Hematopoietic multipotent progenitor cell treated with erythropoietin and hydrocortisone succinate and interleukin-3 and kit ligand, for 4 days (in vitro differentiated cells): ENCODE measurements around the gene CNTNAP5.

Experiments
- DNase-seq: peaks from one replicate; pipeline ENCODE4 v3.0.0-alpha.2; 2015

CNTNAP5 gene

GRCh38 chr2:124647663-124648062 is 622.6 kb downstream of the CNTNAP5 start:
- no peak for DNase-seq

GRCh38 chr2:124649001-124649400 is 623.9 kb downstream of the CNTNAP5 start:
- DNase-seq, result no peak

GRCh38 chr2:124652099-124652498 is 627.0 kb downstream of the CNTNAP5 start:
- DNase-seq, result no peak

GRCh38 chr2:124658373-124658772 is 633.3 kb downstream of the CNTNAP5 start:
- no peak for DNase-seq

- DNase-seq, result no peak
These were observed 636.5 kb downstream of the CNTNAP5 start for GRCh38 chr2:124661558-124661957.

- DNase-seq, result no peak
These were observed 638.0 kb downstream of the CNTNAP5 start for GRCh38 chr2:124662946-124663644.

GRCh38 chr2:124663645-124663997 is 638.5 kb downstream of the CNTNAP5 start:
- DNase-seq, result no peak

- no peak for DNase-seq
These were observed 639.3 kb downstream of the CNTNAP5 start for GRCh38 chr2:124664363-124664762.

GRCh38 chr2:124666976-124667375 is 641.9 kb downstream of the CNTNAP5 start:
- DNase-seq, result no peak

- DNase-seq, result no peak
These were observed 643.1 kb downstream of the CNTNAP5 start for GRCh38 chr2:124668161-124668560.

- no peak for DNase-seq
These were observed 645.1 kb downstream of the CNTNAP5 start for GRCh38 chr2:124670187-124670586.

- DNase-seq, result no peak
These were observed 653.0 kb downstream of the CNTNAP5 start for GRCh38 chr2:124678043-124678442.

GRCh38 chr2:124683536-124684428 is 658.7 kb downstream of the CNTNAP5 start:
- no peak for DNase-seq

GRCh38 chr2:124689348-124689747 is 664.3 kb downstream of the CNTNAP5 start:
- DNase-seq, result no peak

- DNase-seq, result no peak
These were observed 667.1 kb downstream of the CNTNAP5 start for GRCh38 chr2:124692216-124692615.

GRCh38 chr2:124692707-124693106 is 667.6 kb downstream of the CNTNAP5 start:
- DNase-seq, result no peak

GRCh38 chr2:124693156-124693555 is 668.1 kb downstream of the CNTNAP5 start:
- no peak for DNase-seq

GRCh38 chr2:124698979-124699565 is 674.0 kb downstream of the CNTNAP5 start:
- no peak for DNase-seq

GRCh38 chr2:124702777-124703176 is 677.7 kb downstream of the CNTNAP5 start:
- DNase-seq, result no peak

GRCh38 chr2:124704071-124704925 is 679.2 kb downstream of the CNTNAP5 start:
- DNase-seq, result no peak

GRCh38 chr2:124708661-124709060 is 683.6 kb downstream of the CNTNAP5 start:
- no peak for DNase-seq

GRCh38 chr2:124713969-124714368 is 688.9 kb downstream of the CNTNAP5 start:
- DNase-seq, result no peak

GRCh38 chr2:124725187-124725586 is 700.1 kb downstream of the CNTNAP5 start:
- DNase-seq, result no peak
